Forelimb muscle (tissue), 1 donor: Measurements from ENCODE around the gene C16orf46. TPM values are rescaled to one million over a fixed set of nuclear protein-coding genes. Genes with fewer than 3 reads are reported as not detected.

Experiments used
- DNase-seq: peaks from one replicate; pipeline ENCODE4 v3.0.0-alpha.2; 2013; ENCODE audit warnings: low read depth
- polyA plus RNA-seq: library from polyadenylated mRNA; unstranded; fragments of 120-200 nt; gene quantifications from one replicate; pipeline ENCODE4 v1.2.1, GENCODE V29; 2013; ENCODE audit not compliant: insufficient read length

C16orf46 gene
- polyA plus RNA-seq, 1 donor = 0.19 TPM

- no peak for DNase-seq
Observed at GRCh38 chr16:81018496-81018895, 58.5 kb downstream of the C16orf46 start.

DNA sequence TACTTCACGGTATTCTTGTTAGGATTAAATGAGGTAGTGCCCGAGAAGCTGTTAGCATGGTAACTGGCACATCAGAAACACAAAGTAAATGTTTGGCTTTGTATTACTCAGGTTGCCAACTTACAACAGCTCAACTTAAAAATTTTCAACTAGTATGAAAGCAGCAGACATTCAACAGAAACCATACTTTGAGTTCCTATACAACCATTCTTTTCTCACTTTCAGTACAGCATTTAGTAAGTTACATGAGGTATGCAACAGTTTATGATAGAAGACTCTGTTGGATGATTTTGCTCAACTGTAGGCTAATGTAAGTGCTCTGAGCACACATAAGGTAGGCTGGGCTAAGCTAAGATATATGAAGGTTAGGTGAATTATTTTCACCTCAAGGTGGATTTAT lies 62.4 kb downstream of the C16orf46 start:
- no peak for DNase-seq

DNA sequence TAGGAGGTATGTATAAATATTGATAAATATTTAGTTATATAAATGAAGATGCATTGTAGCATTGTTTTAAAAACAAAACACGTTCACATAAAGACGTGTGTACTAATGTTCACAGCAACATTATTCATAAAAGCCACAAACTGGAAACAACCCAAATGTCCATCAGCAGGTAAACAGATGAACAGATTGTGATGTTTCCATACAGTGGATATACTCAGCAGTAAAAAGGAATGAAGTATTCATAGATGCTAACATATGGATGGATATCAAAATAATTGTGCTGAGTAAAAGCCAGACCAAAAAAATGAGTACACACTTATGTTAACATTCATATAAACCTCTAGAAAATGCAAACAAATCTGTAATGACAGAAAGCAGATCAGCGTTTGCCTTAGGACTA lies 64.1 kb downstream of the C16orf46 start:
- DNase-seq = no peak

Other genes with a start within 250 kb of the C16orf46 start
- gene CMC2, start 70.4 kb downstream of the C16orf46 start, polyA plus RNA-seq = 35.4 TPM
- 10.0 TPM for gene CENPN, start 70.0 kb downstream of the C16orf46 start, polyA plus RNA-seq
- gene ATMIN, start 41.4 kb downstream of the C16orf46 start, polyA plus RNA-seq = 28.2 TPM
- gene GCSH, start 19.2 kb upstream of the C16orf46 start, polyA plus RNA-seq = 49.2 TPM
- gene BCO1, start 161.5 kb upstream of the C16orf46 start, polyA plus RNA-seq = 0.05 TPM
- 2.7 TPM for gene GAN, start 237.7 kb upstream of the C16orf46 start, polyA plus RNA-seq